Activated T-cell treated with anti-CD3 and anti-CD28 coated beads for 48 hours (primary cell): ENCODE data around the gene SNHG17.
"Not testable (repeated sequence)": the region's sequence is repeated elsewhere in the genome, so short reads cannot be mapped to it uniquely, and the experiment has no call there.

Experiments used
- DNase-seq: peaks from one replicate; pipeline ENCODE4 v3.0.0-alpha.2; 2020; ENCODE audit warnings: low read depth

Gene SNHG17

DNA sequence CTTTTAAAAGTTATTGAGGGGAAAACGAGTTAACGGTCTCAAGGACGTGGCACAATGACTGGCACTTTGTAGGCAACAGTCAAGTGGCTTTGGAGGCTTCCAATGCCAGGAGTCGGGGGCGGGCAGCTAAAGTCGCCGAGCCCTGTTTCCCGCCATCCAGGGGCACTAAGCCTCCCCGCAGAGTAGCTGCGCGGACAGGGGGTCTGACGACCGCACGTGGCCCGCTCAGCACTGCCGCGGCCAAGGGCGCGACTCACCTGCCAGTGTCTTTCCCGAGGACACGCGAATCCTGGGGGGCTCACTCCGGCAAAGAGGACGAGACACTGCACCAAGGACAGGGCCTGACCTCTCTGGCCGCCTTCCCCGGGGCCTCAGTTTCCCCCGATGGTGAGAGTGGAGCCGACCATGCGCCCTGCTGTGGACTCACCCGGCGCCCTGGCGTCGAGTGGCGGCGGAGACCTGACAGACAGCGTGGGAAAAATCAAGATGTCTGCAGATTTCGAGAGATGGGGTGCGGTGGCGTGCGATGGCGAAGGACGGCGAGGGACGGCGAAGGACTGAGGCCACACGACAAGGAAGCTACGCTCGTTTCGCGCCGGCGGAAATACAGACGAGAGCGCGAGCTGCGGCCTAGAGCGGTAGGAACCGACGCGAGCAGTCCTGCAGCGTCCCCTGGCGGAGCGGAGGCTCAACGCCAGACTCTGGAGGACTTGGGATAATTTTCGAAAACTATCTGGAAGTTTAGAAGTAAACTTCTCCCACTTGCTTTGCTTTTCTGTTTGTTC lies at the start of gene SNHG17:
SNHG17 (minus strand) TSS at position 559 of the 785 bp plus-strand sequence.
- DNase-seq, result peak; percentile 85

- no peak for DNase-seq
Measured at GRCh38 chr20:38479596-38479995, 44.5 kb upstream of the SNHG17 start.

GRCh38 chr20:38477747-38478146 lies 42.6 kb upstream of the SNHG17 start:
- no peak for DNase-seq

- DNase-seq, result no peak
Measured at GRCh38 chr20:38473367-38473795, 38.3 kb upstream of the SNHG17 start.

- peak; percentile 97 for DNase-seq
Measured at GRCh38 chr20:38472513-38473366, 37.6 kb upstream of the SNHG17 start, which contains the start of gene RALGAPB. RALGAPB (plus strand) TSS chr20:38472843; CDS start chr20:38488433, 15,590 bp downstream.

DNA sequence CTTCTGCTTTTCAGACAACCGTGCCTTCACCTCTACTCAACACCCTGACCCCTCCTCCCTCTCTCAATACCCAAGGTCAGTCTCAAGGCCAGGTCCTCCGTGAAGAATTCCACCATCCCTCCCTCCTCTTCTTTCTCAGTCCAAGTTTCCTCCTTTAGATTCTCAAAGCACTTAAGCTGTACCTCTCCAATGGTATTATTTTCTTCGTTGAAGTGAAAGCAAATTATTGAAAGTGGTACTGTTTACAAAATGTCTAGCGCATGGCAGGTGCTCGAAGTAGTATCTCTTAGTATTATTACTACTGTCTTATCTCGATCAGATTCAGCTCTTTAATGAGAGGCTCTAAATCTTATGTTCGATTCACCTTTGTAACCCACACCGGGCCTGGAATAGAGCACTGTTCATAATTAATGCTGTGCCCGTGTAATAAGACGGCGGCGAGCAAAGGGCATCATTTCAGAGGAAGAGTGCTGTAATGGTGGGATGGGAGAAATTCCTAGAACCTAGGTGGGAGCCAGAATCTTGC lies 36.9 kb upstream of the SNHG17 start:
- DNase-seq, result no peak

- no peak for DNase-seq
Measured at GRCh38 chr20:38471245-38471644, 36.1 kb upstream of the SNHG17 start.

DNA sequence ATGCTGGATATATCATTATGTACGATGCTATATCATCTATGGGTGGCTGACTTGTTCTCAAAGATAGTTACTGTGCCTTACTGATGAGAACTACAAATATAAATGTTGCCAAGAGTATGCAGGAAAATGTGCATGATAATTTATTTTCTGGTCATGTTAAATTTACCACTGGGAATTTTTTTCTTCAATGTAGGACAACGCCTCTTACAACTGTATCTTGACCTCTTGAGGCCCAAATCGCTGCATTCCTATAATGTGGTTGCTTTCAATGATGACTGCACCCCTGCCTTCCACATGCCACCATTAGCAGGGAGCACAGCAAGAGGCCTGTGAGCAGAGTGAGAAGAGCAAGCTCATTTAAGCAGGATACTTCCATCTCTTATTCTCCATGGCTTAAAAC lies 31.9 kb upstream of the SNHG17 start:
- no peak for DNase-seq

- no peak for DNase-seq
Measured at GRCh38 chr20:38466171-38466570, 31.0 kb upstream of the SNHG17 start.

GRCh38 chr20:38461569-38461968 lies 26.4 kb upstream of the SNHG17 start:
- DNase-seq, result not testable (repeated sequence)

DNA sequence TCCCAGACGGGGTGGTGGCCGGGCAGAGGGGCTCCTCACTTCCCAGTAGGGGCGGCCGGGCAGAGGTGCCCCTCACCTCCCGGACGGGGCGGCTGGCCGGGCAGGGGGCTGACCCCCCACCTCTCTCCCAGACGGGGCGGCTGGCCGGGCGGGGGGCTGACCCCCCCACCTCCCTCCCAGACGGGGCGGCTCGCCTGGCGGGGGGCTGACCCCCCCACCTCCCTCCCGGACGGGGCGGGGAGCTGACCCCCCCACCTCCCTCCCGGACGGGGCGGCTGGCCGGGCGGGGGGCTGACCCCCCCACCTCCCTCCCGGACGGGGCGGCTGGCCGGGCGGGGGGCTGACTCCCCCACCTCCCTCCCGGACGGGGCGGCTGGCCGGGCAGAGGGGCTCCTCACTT lies 26.0 kb upstream of the SNHG17 start:
- DNase-seq, result not testable (repeated sequence)

DNA sequence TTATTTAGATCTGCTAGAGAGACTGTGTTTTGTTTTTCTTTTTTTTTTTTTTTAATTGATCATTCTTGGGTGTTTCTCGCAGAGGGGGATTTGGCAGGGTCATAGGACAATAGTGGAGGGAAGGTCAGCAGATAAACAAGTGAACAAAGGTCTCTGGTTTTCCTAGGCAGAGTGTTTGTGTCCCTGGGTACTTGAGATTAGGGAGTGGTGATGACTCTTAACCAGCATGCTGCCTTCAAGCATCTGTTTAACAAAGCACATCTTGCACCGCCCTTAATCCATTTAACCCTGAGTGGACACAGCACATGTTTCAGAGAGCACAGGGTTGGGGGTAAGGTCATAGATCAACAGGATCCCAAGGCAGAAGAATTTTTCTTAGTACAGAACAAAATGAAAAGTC lies 25.5 kb upstream of the SNHG17 start:
- not testable (repeated sequence) for DNase-seq

- DNase-seq, result no peak
Measured at GRCh38 chr20:38460040-38460623, 25.0 kb upstream of the SNHG17 start.

GRCh38 chr20:38458314-38458713 lies 23.2 kb upstream of the SNHG17 start:
- DNase-seq, result no peak

GRCh38 chr20:38454556-38455473 lies 19.7 kb upstream of the SNHG17 start:
- DNase-seq, result no peak

GRCh38 chr20:38453941-38454340 lies 18.8 kb upstream of the SNHG17 start:
- no peak for DNase-seq

DNA sequence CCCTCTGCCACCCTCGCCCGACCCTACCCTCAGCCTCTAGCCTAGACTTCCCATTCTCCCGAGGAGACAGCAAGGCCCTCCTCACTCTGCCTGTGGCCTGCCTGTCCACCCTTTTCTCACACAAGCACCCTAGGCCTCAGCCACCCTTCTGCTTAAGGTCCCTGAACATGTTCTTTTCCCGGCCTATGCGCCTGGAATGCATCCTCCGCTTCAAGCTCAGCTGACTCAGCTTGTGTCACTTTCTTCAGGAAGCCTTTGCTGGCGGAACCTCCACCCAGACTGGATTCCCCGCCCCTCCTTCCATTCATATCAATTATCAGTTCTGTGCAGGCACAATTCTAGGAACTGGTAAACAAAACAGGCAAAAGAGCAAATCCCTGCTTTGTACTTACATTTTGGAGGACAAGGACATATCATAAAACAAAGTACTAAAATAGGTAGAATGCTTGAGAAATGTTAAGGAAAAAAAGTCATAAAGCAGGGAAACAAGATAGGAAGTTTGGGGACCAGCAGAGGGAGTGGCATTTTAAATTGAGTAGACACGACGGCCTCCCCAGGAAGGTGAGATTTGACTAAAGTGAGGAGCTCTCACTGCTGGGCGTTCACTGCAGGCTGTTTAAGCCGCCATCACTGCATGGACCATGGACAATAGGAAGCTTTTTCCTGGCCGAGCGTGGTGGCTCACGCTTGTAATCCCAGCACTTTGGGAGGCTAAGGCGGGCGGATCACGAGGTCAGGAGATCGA lies 17.9 kb upstream of the SNHG17 start:
- DNase-seq, result no peak

DNA sequence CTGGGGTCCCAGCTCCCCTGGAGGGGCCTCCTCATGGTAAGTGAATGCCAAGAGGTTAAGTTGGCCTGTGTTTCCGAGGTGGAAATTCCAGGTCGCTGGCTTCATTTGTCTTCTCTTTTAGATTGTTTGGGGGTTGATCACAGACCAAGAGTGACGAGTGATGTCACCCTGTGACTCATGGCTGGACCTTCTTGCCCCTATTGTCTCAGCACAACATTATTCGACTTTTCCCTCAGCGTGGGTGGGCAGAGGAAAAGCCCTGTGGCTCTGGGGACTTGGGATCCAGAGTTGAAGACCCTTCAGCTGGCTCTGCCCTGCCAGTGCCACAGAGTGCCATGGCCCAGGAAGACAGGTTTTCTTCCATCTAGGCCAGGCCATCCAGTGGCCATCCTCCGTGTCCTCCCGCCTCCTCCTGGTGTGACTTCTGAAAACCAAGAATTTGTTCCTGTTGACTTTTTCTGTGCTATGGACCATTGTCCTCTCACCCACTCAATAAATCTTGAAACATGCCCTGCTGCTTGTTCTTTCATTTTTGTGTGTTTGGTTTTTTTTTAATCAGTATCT lies 15.4 kb upstream of the SNHG17 start:
- no peak for DNase-seq

GRCh38 chr20:38449046-38449445 lies 13.9 kb upstream of the SNHG17 start:
- DNase-seq, result no peak
